ENCODE measurements around the gene KLHL24. TPM values are rescaled to one million over a fixed set of nuclear protein-coding genes. Genes with fewer than 3 reads are reported as not detected.

Gene KLHL24
- total and polyA plus RNA-seq, 2 experiments from 2014 or later: 8.2 to 51.0 TPM

GRCh38 chr3:183714622-183715021, 79.2 kb downstream of the KLHL24 start:
- Histone ChIP-seq H3K4me3 (no peak overlapping the region), H3K36me3 (ENCODE audit: insufficient read depth) (peaks cover 13% of the 10 kb centered on the region), H4K20me1 (replicated peaks; ENCODE audit: insufficient read depth) (peaks cover 33% of the 10 kb centered on the region), H3K4me1 (ENCODE audit: insufficient read depth) (no peaks in the 10 kb centered on the region), H3K4me2 (no peak overlapping the region), H3K27me3 (ENCODE audit: insufficient read depth) (no peaks in the 10 kb centered on the region), H3K79me2 (replicated peaks; ENCODE audit: insufficient read depth) (peaks cover 67% of the 10 kb centered on the region), H3K9me2 (ENCODE audit: insufficient read depth) (no peaks in the 10 kb centered on the region), H3K27ac (ENCODE audit: low read depth) (no peak overlapping the region), H2AFZ (no peak overlapping the region), H3F3A (replicated peaks; ENCODE audit: low read depth) (no peaks in the 10 kb centered on the region)
- Mint-ChIP-seq H3K27me3 (ENCODE audit: insufficient read depth, low read depth, poor library complexity) (peaks cover 2% of the 10 kb centered on the region), H3K9me3 (no peaks in the 10 kb centered on the region), H3K27ac (no peak overlapping the region), H3K4me1 (no peaks in the 10 kb centered on the region), H3K4me3 (no peak overlapping the region), H3K36me3 (ENCODE audit: low read depth) (peaks cover 37% of the 10 kb centered on the region)
- ATAC-seq: no peak
- no peak for DNase-seq (ENCODE audit: low spot score)
- TF ChIP-seq REST (IDR thresholded peaks at IDR 0.05; ENCODE audit: unreplicated experiment) (no peak), ZNF462 (CRISPR knock-in tag; IDR thresholded peaks at IDR 0.05) (no peak), POLR2AphosphoS5 (IDR thresholded peaks at IDR 0.05; ENCODE audit: low read depth) (no peak)
